ENCODE data around the gene HLA-DQB2.

- TF ChIP-seq CTCF (IDR thresholded peaks at IDR 0.05) (no peak), POLR2A (IDR thresholded peaks at IDR 0.05) (no peak), EP300 (IDR thresholded peaks at IDR 0.05) (no peak), POLR2AphosphoS5 (IDR thresholded peaks at IDR 0.05) (no peak)
Measured at GRCh38 chr6:32738126-32738525, 25.2 kb downstream of the HLA-DQB2 start.
